GM04503 (cell line): ENCODE measurements around the gene BCAT1.
A peak's percentile ranks its signal among the peaks of the same experiment; 100 is the strongest.
"Not testable (repeated sequence)": the region's sequence is repeated elsewhere in the genome, so short reads cannot be mapped to it uniquely, and the experiment has no call there.

Experiments used
- DNase-seq: peaks from one replicate; pipeline ENCODE4 v3.0.0-alpha.2; 2012; ENCODE audit warnings: low read depth

Gene BCAT1

GRCh38 chr12:24926080-24926479 lies 22.8 kb downstream of the BCAT1 start:
- not testable (repeated sequence) for DNase-seq

GRCh38 chr12:24922090-24922489 lies 26.8 kb downstream of the BCAT1 start:
- no peak for DNase-seq

- no peak for DNase-seq
Measured at GRCh38 chr12:24921251-24922038, 27.5 kb downstream of the BCAT1 start.

- DNase-seq: no peak
Measured at GRCh38 chr12:24920141-24920540, 28.8 kb downstream of the BCAT1 start.

GRCh38 chr12:24919346-24920001 lies 29.4 kb downstream of the BCAT1 start:
- DNase-seq: no peak

GRCh38 chr12:24918596-24918995 lies 30.3 kb downstream of the BCAT1 start:
- no peak for DNase-seq

- DNase-seq: no peak
Measured at GRCh38 chr12:24915501-24915900, 33.4 kb downstream of the BCAT1 start.

- DNase-seq: no peak
Measured at GRCh38 chr12:24913953-24914352, 34.9 kb downstream of the BCAT1 start.

GRCh38 chr12:24913130-24913529 lies 35.8 kb downstream of the BCAT1 start:
- DNase-seq: no peak

- DNase-seq: peak; percentile 64
Measured at GRCh38 chr12:24911271-24911791, 37.6 kb downstream of the BCAT1 start.

GRCh38 chr12:24910192-24910591 lies 38.7 kb downstream of the BCAT1 start:
- not testable (repeated sequence) for DNase-seq

GRCh38 chr12:24909667-24910066 lies 39.2 kb downstream of the BCAT1 start:
- DNase-seq: peak; percentile 56

- no peak for DNase-seq
Measured at GRCh38 chr12:24907464-24907863, 41.4 kb downstream of the BCAT1 start.

GRCh38 chr12:24906141-24906540 lies 42.8 kb downstream of the BCAT1 start:
- no peak for DNase-seq

- no peak for DNase-seq
Measured at GRCh38 chr12:24905431-24905830, 43.5 kb downstream of the BCAT1 start.

- DNase-seq: no peak
Measured at GRCh38 chr12:24904871-24905270, 44.0 kb downstream of the BCAT1 start.

- no peak for DNase-seq
Measured at GRCh38 chr12:24903329-24904088, 45.4 kb downstream of the BCAT1 start.

GRCh38 chr12:24902511-24903328 lies 46.2 kb downstream of the BCAT1 start:
- no peak for DNase-seq

GRCh38 chr12:24901576-24902461 lies 47.1 kb downstream of the BCAT1 start:
- no peak for DNase-seq

- DNase-seq: no peak
Measured at GRCh38 chr12:24900196-24900595, 48.7 kb downstream of the BCAT1 start.
